Caco-2 (cell line): ENCODE data around the gene CNTN5. TPM values are rescaled to one million over a fixed set of nuclear protein-coding genes. Genes with fewer than 3 reads are reported as not detected.

ENCODE experiments used
- BruUV-seq: library from RNA; stranded (reverse); fragments of 400-500 nt; replicated peaks from 2 replicates; lab custom pipeline; 2021; lab: Mats Ljungman, UMichigan
- CTCF ChIA-PET: fragments of 300-600 bp; sonication (Branson Sonifier 250); formaldehyde crosslinking; loops from one replicate; lab custom pipeline; 2022; ENCODE audit warnings: antibody characterized with exemption; lab: Charles Lee
- POLR2A ChIA-PET: fragments of 300-600 bp; sonication (Branson Sonifier 250); formaldehyde crosslinking; loops from one replicate; lab custom pipeline; 2022; ENCODE audit warnings: antibody characterized with exemption; lab: Charles Lee
- DNase-seq, 2 experiments: peaks; one replicate each; pipeline versions ENCODE4 v3.0.0 to v3.0.0-alpha.2; 2020 to 2022
- H3K27me3 ChIP-seq: replicated peaks from 2 replicates; pipeline ENCODE4 v1.6.0; 2011; ENCODE audit warnings: low read length; ENCODE audit not compliant: control insufficient read depth, insufficient read depth
- H3K36me3 ChIP-seq: 2 replicates; pipeline ENCODE4 v1.5.1; 2011; ENCODE audit warnings: low read length; ENCODE audit not compliant: control insufficient read depth, insufficient read depth
- H3K4me1 ChIP-seq: fragments of 250-450 bp; sonication (Bioruptor Pico); 2 replicates; pipeline ENCODE4 v1.5.1; 2020; ENCODE audit warnings: mild to moderate bottlenecking
- H3K4me3 ChIP-seq: 2 replicates; pipeline ENCODE4 v1.5.1; 2011; ENCODE audit warnings: low read depth, mild to moderate bottlenecking, control low read depth, low read length
- H3K9me3 ChIP-seq: fragments of 250-450 bp; sonication (Bioruptor Pico); 2 replicates; pipeline ENCODE4 v1.5.1; 2020; ENCODE audit warnings: mild to moderate bottlenecking, moderate library complexity
- H3K27ac Mint-ChIP-seq: one replicate; pipeline ENCODE4 v1.8.0; 2022; ENCODE audit warnings: mixed read lengths; ENCODE audit not compliant: unreplicated experiment
- H3K27me3 Mint-ChIP-seq: one replicate; pipeline ENCODE4 v1.8.0; 2022; ENCODE audit warnings: mixed read lengths; ENCODE audit not compliant: insufficient read depth, unreplicated experiment
- H3K36me3 Mint-ChIP-seq: one replicate; pipeline ENCODE4 v1.8.0; 2022; ENCODE audit warnings: mild to moderate bottlenecking, mixed read lengths; ENCODE audit not compliant: insufficient read depth, unreplicated experiment
- H3K4me1 Mint-ChIP-seq: one replicate; pipeline ENCODE4 v1.8.0; 2022; ENCODE audit warnings: low read depth, mixed read lengths; ENCODE audit not compliant: unreplicated experiment
- H3K4me3 Mint-ChIP-seq: one replicate; pipeline ENCODE4 v1.8.0; 2022; ENCODE audit warnings: mild to moderate bottlenecking, moderate library complexity, mixed read lengths; ENCODE audit not compliant: unreplicated experiment
- H3K9me3 Mint-ChIP-seq: one replicate; pipeline ENCODE4 v1.8.0; 2022; ENCODE audit warnings: mixed read lengths; ENCODE audit not compliant: unreplicated experiment
- intact Hi-C: fragments of 100-400 bp; cut with micrococcal nuclease; formaldehyde crosslinking; loops from one replicate; pipeline ENCODE4 v1.10.0; 2022; ENCODE audit not compliant: unreplicated experiment
- total RNA-seq: library from RNA; stranded (reverse); gene quantifications from 2 replicates; pipeline ENCODE4 v1.2.3, GENCODE V29; 2022
- TF ChIP-seq, protein P1 (sequence below), 2 experiments: fragments of 200-600 bp in 1 of 2; IDR thresholded peaks; 1 replicate in 1 of 2; 2 replicates in 1 of 2; pipeline versions ENCODE4 v1.5.1 to v1.8.0; 2011 to 2022; ENCODE audit warnings: antibody characterized with exemption in 1 of 2, control low read depth in 1 of 2, inconsistent platforms in 1 of 2, low read depth in 1 of 2, low read length in 1 of 2, mild to moderate bottlenecking in 1 of 2, moderate library complexity in 1 of 2; ENCODE audit not compliant: insufficient read depth in 1 of 2, severe bottlenecking in 1 of 2, unreplicated experiment in 1 of 2

Gene CNTN5
- total RNA-seq, 1 experiment from 2014 or later: 1.00 TPM

DNA sequence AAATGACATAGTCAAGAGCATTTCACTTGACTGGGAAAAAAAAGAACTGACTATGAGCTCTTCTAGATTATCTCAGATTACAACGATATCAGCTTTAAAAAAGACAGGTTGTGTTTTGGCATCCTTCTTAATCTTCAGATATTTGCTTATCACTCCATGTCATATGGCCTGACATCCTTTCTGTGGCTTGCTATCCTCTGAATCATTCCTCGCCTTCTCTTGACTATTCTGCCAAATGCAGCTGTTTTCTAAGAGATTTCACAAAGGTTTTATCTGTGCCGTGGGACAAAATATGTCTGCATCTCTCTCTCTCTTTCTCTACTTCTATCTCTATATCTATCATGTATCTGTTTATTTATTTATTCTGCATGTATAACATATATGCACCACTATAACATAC is 746.1 kb downstream of the CNTN5 start:
- Histone ChIP-seq H3K27me3 (no peaks in the 10 kb centered on the region), H3K4me3 (no peak overlapping the region), H3K36me3 (no peaks in the 10 kb centered on the region), H3K9me3 (no peaks in the 10 kb centered on the region), H3K4me1 (no peaks in the 10 kb centered on the region)
- ChIA-PET CTCF (no interaction called here), POLR2A (no interaction called here)
- H3K36me3 Mint-ChIP-seq: no peaks in the 10 kb centered on the region
- no peaks in the 10 kb centered on the region for H3K27me3 Mint-ChIP-seq
- TF ChIP-seq, protein P1, sequence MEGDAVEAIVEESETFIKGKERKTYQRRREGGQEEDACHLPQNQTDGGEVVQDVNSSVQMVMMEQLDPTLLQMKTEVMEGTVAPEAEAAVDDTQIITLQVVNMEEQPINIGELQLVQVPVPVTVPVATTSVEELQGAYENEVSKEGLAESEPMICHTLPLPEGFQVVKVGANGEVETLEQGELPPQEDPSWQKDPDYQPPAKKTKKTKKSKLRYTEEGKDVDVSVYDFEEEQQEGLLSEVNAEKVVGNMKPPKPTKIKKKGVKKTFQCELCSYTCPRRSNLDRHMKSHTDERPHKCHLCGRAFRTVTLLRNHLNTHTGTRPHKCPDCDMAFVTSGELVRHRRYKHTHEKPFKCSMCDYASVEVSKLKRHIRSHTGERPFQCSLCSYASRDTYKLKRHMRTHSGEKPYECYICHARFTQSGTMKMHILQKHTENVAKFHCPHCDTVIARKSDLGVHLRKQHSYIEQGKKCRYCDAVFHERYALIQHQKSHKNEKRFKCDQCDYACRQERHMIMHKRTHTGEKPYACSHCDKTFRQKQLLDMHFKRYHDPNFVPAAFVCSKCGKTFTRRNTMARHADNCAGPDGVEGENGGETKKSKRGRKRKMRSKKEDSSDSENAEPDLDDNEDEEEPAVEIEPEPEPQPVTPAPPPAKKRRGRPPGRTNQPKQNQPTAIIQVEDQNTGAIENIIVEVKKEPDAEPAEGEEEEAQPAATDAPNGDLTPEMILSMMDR (IDR thresholded peaks at IDR 0.05; ENCODE audit: insufficient read depth in 1 of 2, low read depth in 1 of 2, low read length in 1 of 2, severe bottlenecking in 1 of 2, unreplicated experiment in 1 of 2): no peak
- H3K4me3 Mint-ChIP-seq: no peak overlapping the region
- no peak for DNase-seq
- no peaks in the 10 kb centered on the region for H3K9me3 Mint-ChIP-seq
- H3K4me1 Mint-ChIP-seq: no peaks in the 10 kb centered on the region
- H3K27ac Mint-ChIP-seq: no peak overlapping the region
- intact Hi-C loops: no loop called here
- BruUV-seq: no TSS peak

DNA sequence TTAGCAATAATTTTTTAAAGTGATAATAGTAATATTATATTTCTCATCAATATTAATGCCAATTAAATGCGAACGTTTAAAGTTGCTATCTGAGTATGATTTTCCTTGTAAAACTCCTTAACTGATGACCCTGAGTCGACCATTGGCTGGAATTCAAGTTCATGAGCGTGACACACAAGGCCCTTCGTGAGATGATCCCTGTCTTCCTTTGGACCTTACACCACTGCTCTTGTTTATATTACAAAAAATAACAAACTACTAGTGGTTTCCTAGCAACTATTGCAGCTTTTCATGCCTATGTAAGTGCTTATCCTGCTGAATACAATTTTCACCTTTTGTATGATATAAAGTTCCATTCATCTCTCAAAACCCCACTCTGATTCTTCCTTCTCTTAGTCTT is 752.9 kb downstream of the CNTN5 start:
- Histone ChIP-seq H3K9me3 (no peaks in the 10 kb centered on the region), H3K27me3 (no peaks in the 10 kb centered on the region), H3K36me3 (no peaks in the 10 kb centered on the region), H3K4me1 (no peaks in the 10 kb centered on the region), H3K4me3 (no peak overlapping the region)
- POLR2A ChIA-PET: no interaction called here
- intact Hi-C loops: no loop called here
- Mint-ChIP-seq H3K36me3 (no peaks in the 10 kb centered on the region), H3K27ac (no peak overlapping the region), H3K4me3 (no peak overlapping the region), H3K4me1 (no peaks in the 10 kb centered on the region), H3K27me3 (no peaks in the 10 kb centered on the region), H3K9me3 (no peaks in the 10 kb centered on the region)
- BruUV-seq: no TSS peak
- CTCF ChIA-PET: no interaction called here
- TF ChIP-seq, protein P1 (IDR thresholded peaks at IDR 0.05; ENCODE audit: insufficient read depth in 1 of 2, low read depth in 1 of 2, low read length in 1 of 2, severe bottlenecking in 1 of 2, unreplicated experiment in 1 of 2): no peak
- no peak for DNase-seq

DNA sequence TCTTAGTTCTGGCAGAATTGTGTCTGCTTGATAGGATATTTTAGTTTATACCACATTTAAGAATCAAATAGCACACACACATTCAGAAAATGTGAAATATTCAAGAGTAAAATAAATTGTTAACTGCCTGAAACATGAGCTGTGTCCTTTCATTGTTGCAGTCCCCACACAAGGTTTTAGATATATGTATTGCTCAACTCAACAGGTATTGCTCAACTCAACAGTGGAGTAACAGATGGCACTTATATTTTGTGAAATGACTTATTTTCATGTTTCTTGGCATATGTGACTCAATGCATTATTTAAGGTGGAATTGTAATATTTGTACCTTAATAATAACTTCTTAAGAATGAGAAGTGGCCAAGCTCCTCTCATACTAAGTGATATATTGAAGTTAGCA is 760.3 kb downstream of the CNTN5 start:
- Mint-ChIP-seq H3K27ac (no peak overlapping the region), H3K9me3 (no peaks in the 10 kb centered on the region), H3K27me3 (no peaks in the 10 kb centered on the region), H3K36me3 (no peaks in the 10 kb centered on the region), H3K4me1 (no peaks in the 10 kb centered on the region), H3K4me3 (no peak overlapping the region)
- intact Hi-C loops: no loop called here
- BruUV-seq: no TSS peak
- Histone ChIP-seq H3K9me3 (no peaks in the 10 kb centered on the region), H3K27me3 (no peaks in the 10 kb centered on the region), H3K36me3 (no peaks in the 10 kb centered on the region), H3K4me1 (no peaks in the 10 kb centered on the region), H3K4me3 (no peak overlapping the region)
- CTCF ChIA-PET: no interaction called here
- TF ChIP-seq, protein P1 (IDR thresholded peaks at IDR 0.05; ENCODE audit: insufficient read depth in 1 of 2, low read depth in 1 of 2, low read length in 1 of 2, severe bottlenecking in 1 of 2, unreplicated experiment in 1 of 2): no peak
- POLR2A ChIA-PET: no interaction called here
- DNase-seq: no peak
